SK-N-SH (cell line): Measurements from ENCODE around the gene DIRAS1. TPM values are rescaled to one million over a fixed set of nuclear protein-coding genes. Genes with fewer than 3 reads are reported as not detected.

Experiments
- CTCF ChIA-PET: fragments of 300-600, 350-600 bp; formaldehyde crosslinking; extraction: SDS; loops from one replicate; lab custom pipeline; 2021; lab: Yijun Ruan, JAX
- POLR2A ChIA-PET: fragments of 350-600 bp; sonication (Branson Sonifier 250); formaldehyde crosslinking; extraction: SDS; loops from one replicate; lab custom pipeline; 2020; ENCODE audit warnings: antibody characterized with exemption, inconsistent platforms; lab: Yijun Ruan, JAX
- DNase-seq: peaks from one replicate; pipeline ENCODE4 v3.0.0; 2012
- H2AFZ ChIP-seq: fragments of 200-600 bp; sonication (generic); 2 replicates; pipeline ENCODE4 v1.8.1; 2016; ENCODE audit warnings: antibody characterized with exemption, mild to moderate bottlenecking, low read depth
- H3F3A ChIP-seq: fragments of 200-600 bp; sonication (generic); replicated peaks from 2 replicates; pipeline ENCODE3; 2016; ENCODE audit warnings: antibody characterized with exemption, mild to moderate bottlenecking; ENCODE audit not compliant: insufficient read depth
- H3K27ac ChIP-seq, 2 experiments: fragments of 200-500 bp in 1 of 2; fragments of 200-600 bp in 1 of 2; sonication (Bioruptor generic) in 1 of 2; sonication (generic), shearing (Covaris generic) in 1 of 2; 2 replicates each; pipeline versions ENCODE4 v1.5.1 to v1.6.1; 2014 to 2016; ENCODE audit warnings: low read depth in 2 of 2, inconsistent platforms in 1 of 2, low read length in 1 of 2, mild to moderate bottlenecking in 1 of 2, mixed read lengths in 1 of 2
- H3K27me3 ChIP-seq: fragments of 200-600 bp; sonication (generic), shearing (Covaris generic); 2 replicates; pipeline ENCODE4 v1.6.1; 2016; ENCODE audit warnings: mixed run types; ENCODE audit not compliant: insufficient read depth
- H3K36me3 ChIP-seq, 2 experiments: fragments of 200-500 bp in 1 of 2; fragments of 200-600 bp in 1 of 2; sonication (Bioruptor generic) in 1 of 2; sonication (generic) in 1 of 2; replicated peaks in 1 of 2; 2 replicates each; pipeline versions ENCODE3 to v1.5.1; 2014 to 2016; ENCODE audit warnings: low read length in 1 of 2, mild to moderate bottlenecking in 1 of 2; ENCODE audit not compliant: insufficient read depth in 2 of 2, control insufficient read depth in 1 of 2
- H3K4me1 ChIP-seq, 2 experiments: fragments of 200-500 bp in 1 of 2; fragments of 200-600 bp in 1 of 2; sonication (Bioruptor generic) in 1 of 2; sonication (generic), shearing (Covaris generic) in 1 of 2; 2 replicates each; pipeline versions ENCODE4 v1.5.1 to v1.6.1; 2014 to 2016; ENCODE audit warnings: low read depth in 1 of 2, low read length in 1 of 2, mixed run types in 1 of 2; ENCODE audit not compliant: insufficient read depth in 2 of 2, control insufficient read depth in 1 of 2
- H3K4me2 ChIP-seq: fragments of 200-600 bp; sonication (generic), shearing (Covaris generic); 2 replicates; pipeline ENCODE4 v1.6.1; 2017; ENCODE audit warnings: mixed run types
- H3K4me3 ChIP-seq, 2 experiments: fragments of 200-500 bp in 1 of 2; fragments of 200-600 bp in 1 of 2; sonication (Bioruptor generic) in 1 of 2; sonication (generic), shearing (Covaris generic) in 1 of 2; 2 replicates each; pipeline versions ENCODE4 v1.5.1 to v1.8.1; 2014 to 2016; ENCODE audit warnings: low read depth in 2 of 2, inconsistent platforms in 1 of 2, low read length in 1 of 2, mild to moderate bottlenecking in 1 of 2, mixed read lengths in 1 of 2, moderate library complexity in 1 of 2
- H3K79me2 ChIP-seq: fragments of 200-600 bp; sonication (generic); 2 replicates; pipeline ENCODE4 v1.8.1; 2017; ENCODE audit warnings: mild to moderate bottlenecking; ENCODE audit not compliant: insufficient read depth
- H3K9ac ChIP-seq: fragments of 200-600 bp; sonication (generic); 2 replicates; pipeline ENCODE4 v1.6.1; 2017; ENCODE audit warnings: mixed run types
- H3K9me2 ChIP-seq: fragments of 200-600 bp; sonication (generic); 2 replicates; pipeline ENCODE4 v1.6.1; 2017; ENCODE audit warnings: mixed run types
- H3K9me3 ChIP-seq: fragments of 200-600 bp; sonication (generic); 2 replicates; pipeline ENCODE4 v1.6.1; 2017; ENCODE audit warnings: mixed run types, mild to moderate bottlenecking, moderate library complexity
- H4K20me1 ChIP-seq: fragments of 200-600 bp; sonication (generic); 2 replicates; pipeline ENCODE4 v1.6.1; 2017; ENCODE audit warnings: mild to moderate bottlenecking, mixed run types; ENCODE audit not compliant: insufficient read depth
- ELF1 ChIP-seq: IDR thresholded peaks from 2 replicates; pipeline ENCODE4 v1.4.0; 2012
- FOSL2 ChIP-seq: IDR thresholded peaks from 2 replicates; pipeline ENCODE4 v1.4.0; 2012; ENCODE audit warnings: low read depth, mild to moderate bottlenecking, moderate library complexity, borderline replicate concordance
- FOXJ3 ChIP-seq: sonication (generic); formaldehyde crosslinking; IDR thresholded peaks from 2 replicates; pipeline ENCODE4 v1.5.1; 2020; ENCODE audit warnings: mild to moderate bottlenecking, missing genetic modification reagents
- FOXM1 ChIP-seq: IDR thresholded peaks from 2 replicates; pipeline ENCODE4 v1.4.0; 2012; ENCODE audit warnings: low read depth, mild to moderate bottlenecking
- GABPA ChIP-seq: IDR thresholded peaks from 2 replicates; pipeline ENCODE4 v1.4.0; 2012; ENCODE audit warnings: low read depth, mild to moderate bottlenecking
- MEF2A ChIP-seq: IDR thresholded peaks from 2 replicates; pipeline ENCODE4 v1.4.0; 2012; ENCODE audit warnings: low read depth, borderline replicate concordance
- MXI1 ChIP-seq: IDR thresholded peaks from 2 replicates; pipeline ENCODE4 v1.6.1; 2012; ENCODE audit warnings: mild to moderate bottlenecking, low read depth, low read length, improper control_type of control experiment
- NRF1 ChIP-seq: IDR thresholded peaks from 2 replicates; pipeline ENCODE4 v1.6.1; 2012; ENCODE audit warnings: low read depth, mild to moderate bottlenecking, low read length
- RCOR1 ChIP-seq: fragments of 150-350 bp; IDR thresholded peaks from 2 replicates; pipeline ENCODE4 v1.6.1; 2017; ENCODE audit warnings: antibody characterized with exemption, low read length
- RFX5 ChIP-seq: IDR thresholded peaks from 2 replicates; pipeline ENCODE4 v1.6.1; 2012; ENCODE audit warnings: mild to moderate bottlenecking, improper control_type of control experiment, low read length
- SMC3 ChIP-seq: IDR thresholded peaks from 2 replicates; pipeline ENCODE4 v1.6.1; 2012; ENCODE audit warnings: low read depth, low read length, improper control_type of control experiment
- TCF12 ChIP-seq: IDR thresholded peaks from 2 replicates; pipeline ENCODE4 v1.4.0; 2012
- TEAD4 ChIP-seq: IDR thresholded peaks from 2 replicates; pipeline ENCODE4 v1.4.0; 2012; ENCODE audit warnings: mild to moderate bottlenecking, borderline replicate concordance; ENCODE audit not compliant: insufficient read depth
- WGBS: methylation state at CpG from one replicate; pipeline ENCODE4 v1.1.6; 2017; ENCODE audit warnings: low lambda C conversion rate; 5-methylcytosine and 5-hydroxymethylcytosine counted together
- polyA plus RNA-seq, 3 experiments: library from polyadenylated mRNA; depleted of rRNA; stranded (reverse); fragments of >200 nt; gene quantifications; 2 replicates each; pipeline ENCODE4 v1.2.3, GENCODE V29; 2012
- TF ChIP-seq, protein P1 (sequence below): fragments of 200-600 bp; sonication (generic); IDR thresholded peaks from 2 replicates; pipeline ENCODE4 v1.6.1; 2017; ENCODE audit warnings: antibody characterized with exemption, mild to moderate bottlenecking, moderate library complexity
- TF ChIP-seq, protein P2 (sequence below): IDR thresholded peaks from 2 replicates; pipeline ENCODE4 v1.4.0; 2012; ENCODE audit warnings: low read depth
- TF ChIP-seq, protein P3 (sequence below): IDR thresholded peaks from 2 replicates; pipeline ENCODE4; 2012

The DIRAS1 gene
- polyA plus RNA-seq, 1 of the 3 experiments (the other 2 are of a cell fraction): 9.0 TPM

DNA sequence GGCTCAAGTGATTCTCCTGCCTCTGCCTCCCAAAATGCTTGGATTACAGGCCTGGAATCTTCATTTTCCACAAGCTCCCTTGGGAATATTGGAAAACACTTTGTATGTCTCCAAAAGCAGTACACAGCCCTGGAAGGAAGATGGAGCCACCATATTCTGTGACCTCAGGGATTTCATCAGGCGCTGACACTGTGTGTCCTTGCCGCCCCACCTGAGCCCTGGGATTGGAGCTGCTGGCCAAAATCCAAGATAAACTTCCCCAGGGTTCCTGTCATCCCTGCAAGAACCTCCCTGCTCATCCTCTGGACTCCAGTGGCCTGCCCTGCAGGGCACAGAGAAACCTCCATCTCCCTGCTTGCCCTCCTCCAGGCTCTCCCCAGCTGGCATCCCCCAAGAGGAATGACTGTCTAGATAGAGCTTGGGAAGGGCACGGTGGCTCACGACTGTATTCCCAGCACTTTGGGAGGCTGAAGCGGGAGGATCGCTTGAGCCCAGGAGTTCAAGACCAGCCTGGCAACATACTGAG lies 17.4 kb downstream of the DIRAS1 start (continued):
- no peak for TF ChIP-seq FOXM1

DNA sequence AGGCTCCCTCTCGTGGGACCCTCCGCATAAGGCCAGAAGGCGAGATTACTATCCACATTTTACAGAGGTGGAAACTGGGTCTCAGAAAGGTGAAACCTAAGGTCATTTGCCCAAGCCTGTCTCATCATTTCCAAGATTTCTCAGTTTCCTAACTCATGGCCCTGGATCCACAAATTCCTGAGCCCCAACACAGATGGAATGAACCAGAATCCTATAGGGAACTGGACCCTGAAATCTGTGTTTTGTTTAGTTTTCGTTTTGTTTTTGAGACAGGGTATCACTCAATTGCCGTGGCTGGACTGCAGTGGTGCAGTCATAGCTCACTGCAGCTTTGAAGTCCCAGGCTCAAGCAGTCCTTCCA lies 18.1 kb downstream of the DIRAS1 start:
- Histone ChIP-seq H3K9me2 (no peaks in the 10 kb centered on the region), H3K27ac (no peak overlapping the region), H3K36me3 (no peaks in the 10 kb centered on the region), H3K9me3 (no peaks in the 10 kb centered on the region), H3K4me3 (peak overlapping the region in 1 of 2 experiments; percentile 45; a peak in 2 of 4 replicates), H3K9ac (no peak overlapping the region), H4K20me1 (no peaks in the 10 kb centered on the region), H3K27me3 (no peaks in the 10 kb centered on the region; the same call in 1 of the 2 replicates), H3K79me2 (no peaks in the 10 kb centered on the region), H3F3A (no peaks in the 10 kb centered on the region), H3K4me2 (peak overlapping the region; percentile 29; the same call in 1 of the 2 replicates), H2AFZ (no peak overlapping the region), H3K4me1 (peaks cover 0 to 5% of the 10 kb centered on the region in 2 experiments; a peak in 1 of 4 replicates)
- ChIA-PET POLR2A (no interaction called here), CTCF (interaction anchor here (1.7 to 3.5 kb wide), 3 partner anchors 50 to 66 kb away, joined by 4 to 14 read pairs (median 6); no protein-coding TSS in a partner anchor)
- no peak for DNase-seq
- TF ChIP-seq FOSL2 (no peak), SMC3 (no peak), TEAD4 (no peak), FOXJ3 (CRISPR knock-in tag) (no peak), MEF2A (no peak), MXI1 (no peak), RCOR1 (no peak), ELF1 (no peak), NRF1 (no peak), GABPA (no peak), TCF12 (no peak), RFX5 (no peak)
- TF ChIP-seq, protein P1, sequence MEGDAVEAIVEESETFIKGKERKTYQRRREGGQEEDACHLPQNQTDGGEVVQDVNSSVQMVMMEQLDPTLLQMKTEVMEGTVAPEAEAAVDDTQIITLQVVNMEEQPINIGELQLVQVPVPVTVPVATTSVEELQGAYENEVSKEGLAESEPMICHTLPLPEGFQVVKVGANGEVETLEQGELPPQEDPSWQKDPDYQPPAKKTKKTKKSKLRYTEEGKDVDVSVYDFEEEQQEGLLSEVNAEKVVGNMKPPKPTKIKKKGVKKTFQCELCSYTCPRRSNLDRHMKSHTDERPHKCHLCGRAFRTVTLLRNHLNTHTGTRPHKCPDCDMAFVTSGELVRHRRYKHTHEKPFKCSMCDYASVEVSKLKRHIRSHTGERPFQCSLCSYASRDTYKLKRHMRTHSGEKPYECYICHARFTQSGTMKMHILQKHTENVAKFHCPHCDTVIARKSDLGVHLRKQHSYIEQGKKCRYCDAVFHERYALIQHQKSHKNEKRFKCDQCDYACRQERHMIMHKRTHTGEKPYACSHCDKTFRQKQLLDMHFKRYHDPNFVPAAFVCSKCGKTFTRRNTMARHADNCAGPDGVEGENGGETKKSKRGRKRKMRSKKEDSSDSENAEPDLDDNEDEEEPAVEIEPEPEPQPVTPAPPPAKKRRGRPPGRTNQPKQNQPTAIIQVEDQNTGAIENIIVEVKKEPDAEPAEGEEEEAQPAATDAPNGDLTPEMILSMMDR: no peak
- TF ChIP-seq, protein P2, sequence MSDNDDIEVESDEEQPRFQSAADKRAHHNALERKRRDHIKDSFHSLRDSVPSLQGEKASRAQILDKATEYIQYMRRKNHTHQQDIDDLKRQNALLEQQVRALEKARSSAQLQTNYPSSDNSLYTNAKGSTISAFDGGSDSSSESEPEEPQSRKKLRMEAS: no peak
- TF ChIP-seq, protein P3, sequence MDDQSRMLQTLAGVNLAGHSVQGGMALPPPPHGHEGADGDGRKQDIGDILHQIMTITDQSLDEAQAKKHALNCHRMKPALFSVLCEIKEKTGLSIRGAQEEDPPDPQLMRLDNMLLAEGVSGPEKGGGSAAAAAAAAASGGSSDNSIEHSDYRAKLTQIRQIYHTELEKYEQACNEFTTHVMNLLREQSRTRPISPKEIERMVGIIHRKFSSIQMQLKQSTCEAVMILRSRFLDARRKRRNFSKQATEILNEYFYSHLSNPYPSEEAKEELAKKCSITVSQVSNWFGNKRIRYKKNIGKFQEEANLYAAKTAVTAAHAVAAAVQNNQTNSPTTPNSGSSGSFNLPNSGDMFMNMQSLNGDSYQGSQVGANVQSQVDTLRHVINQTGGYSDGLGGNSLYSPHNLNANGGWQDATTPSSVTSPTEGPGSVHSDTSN: no peak
- 66% methylated on average over 5 of the region's 5 CpGs for WGBS
